ENCODE results near the gene ASIC4. TPM values are rescaled to one million over a fixed set of nuclear protein-coding genes. Genes with fewer than 3 reads are reported as not detected.

ASIC4 gene
- total and polyA plus RNA-seq, 2 of the 13 experiments (the other 11 are each of a cell fraction or from before 2014, with no cell fraction given) = 0.03 TPM; not detected in 1

DNA sequence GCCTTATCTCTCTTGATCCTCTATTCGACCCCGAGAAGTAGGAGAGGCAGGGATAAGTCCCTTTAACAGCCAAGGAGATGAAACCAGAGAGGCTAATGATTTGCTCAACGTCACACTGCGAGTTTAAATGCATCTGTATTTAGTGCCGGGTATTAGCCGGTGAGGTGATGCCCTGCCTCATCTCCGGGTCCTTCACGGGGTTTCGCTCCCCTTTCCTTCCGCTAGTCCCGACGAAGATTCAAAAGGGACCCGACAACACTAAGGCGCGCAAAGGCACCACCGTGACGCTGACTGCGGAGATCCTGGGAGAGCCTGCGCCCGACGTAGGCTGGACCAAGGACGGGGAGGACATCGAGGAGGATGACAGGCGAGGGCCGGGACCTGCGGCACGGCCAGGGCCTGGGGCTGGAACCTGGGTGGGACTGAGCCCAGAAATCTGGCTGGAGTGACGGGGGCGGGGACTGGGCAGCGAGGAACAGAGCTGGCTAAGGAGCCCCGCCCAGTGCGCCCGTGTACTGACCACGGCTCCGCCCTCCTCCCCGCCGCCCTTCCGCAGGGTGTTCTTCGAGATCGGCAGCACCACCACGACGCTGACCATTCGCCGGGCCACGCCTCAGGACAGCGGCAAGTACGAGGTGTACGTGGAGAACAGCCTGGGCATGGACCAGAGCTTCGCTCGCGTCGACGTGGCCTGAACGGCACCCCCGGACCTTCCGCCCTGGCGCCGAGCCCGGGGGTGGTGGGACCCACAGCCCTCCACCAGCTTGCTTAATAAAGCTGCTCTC, 16.6 kb upstream of the ASIC4 start (continued):
- TF ChIP-seq, protein P1, sequence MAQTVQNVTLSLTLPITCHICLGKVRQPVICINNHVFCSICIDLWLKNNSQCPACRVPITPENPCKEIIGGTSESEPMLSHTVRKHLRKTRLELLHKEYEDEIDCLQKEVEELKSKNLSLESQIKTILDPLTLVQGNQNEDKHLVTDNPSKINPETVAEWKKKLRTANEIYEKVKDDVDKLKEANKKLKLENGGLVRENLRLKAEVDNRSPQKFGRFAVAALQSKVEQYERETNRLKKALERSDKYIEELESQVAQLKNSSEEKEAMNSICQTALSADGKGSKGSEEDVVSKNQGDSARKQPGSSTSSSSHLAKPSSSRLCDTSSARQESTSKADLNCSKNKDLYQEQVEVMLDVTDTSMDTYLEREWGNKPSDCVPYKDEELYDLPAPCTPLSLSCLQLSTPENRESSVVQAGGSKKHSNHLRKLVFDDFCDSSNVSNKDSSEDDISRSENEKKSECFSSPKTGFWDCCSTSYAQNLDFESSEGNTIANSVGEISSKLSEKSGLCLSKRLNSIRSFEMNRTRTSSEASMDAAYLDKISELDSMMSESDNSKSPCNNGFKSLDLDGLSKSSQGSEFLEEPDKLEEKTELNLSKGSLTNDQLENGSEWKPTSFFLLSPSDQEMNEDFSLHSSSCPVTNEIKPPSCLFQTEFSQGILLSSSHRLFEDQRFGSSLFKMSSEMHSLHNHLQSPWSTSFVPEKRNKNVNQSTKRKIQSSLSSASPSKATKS (CRISPR knock-in tag; IDR thresholded peaks at IDR 0.05) = no peak
- TF ChIP-seq, protein P2, sequence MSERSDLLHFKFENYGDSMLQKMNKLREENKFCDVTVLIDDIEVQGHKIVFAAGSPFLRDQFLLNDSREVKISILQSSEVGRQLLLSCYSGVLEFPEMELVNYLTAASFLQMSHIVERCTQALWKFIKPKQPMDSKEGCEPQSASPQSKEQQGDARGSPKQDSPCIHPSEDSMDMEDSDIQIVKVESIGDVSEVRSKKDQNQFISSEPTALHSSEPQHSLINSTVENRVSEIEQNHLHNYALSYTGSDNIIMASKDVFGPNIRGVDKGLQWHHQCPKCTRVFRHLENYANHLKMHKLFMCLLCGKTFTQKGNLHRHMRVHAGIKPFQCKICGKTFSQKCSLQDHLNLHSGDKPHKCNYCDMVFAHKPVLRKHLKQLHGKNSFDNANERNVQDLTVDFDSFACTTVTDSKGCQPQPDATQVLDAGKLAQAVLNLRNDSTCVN (CRISPR knock-in tag; IDR thresholded peaks at IDR 0.05; ENCODE audit: borderline replicate concordance) = no peak
- TF ChIP-seq POGZ (CRISPR knock-in tag; IDR thresholded peaks at IDR 0.05) (no peak), ZNF24 (IDR thresholded peaks at IDR 0.05) (no peak), SAFB2 (CRISPR knock-in tag; IDR thresholded peaks at IDR 0.05; ENCODE audit: borderline replicate concordance, low read depth) (0 out of 2 replicates have a peak, but pooled peaks have one; percentile 78), ZNF230 (CRISPR knock-in tag; IDR thresholded peaks at IDR 0.05) (no peak), MAZ (IDR thresholded peaks at IDR 0.05; ENCODE audit: borderline replicate concordance, low read depth, low read length) (no peak; the same call in 1 of the 2 replicates), MAZ (CRISPR knock-in tag; IDR thresholded peaks at IDR 0.05; ENCODE audit: low read depth) (peak; percentile 84), GLI4 (CRISPR knock-in tag; IDR thresholded peaks at IDR 0.05; ENCODE audit: borderline replicate concordance) (peak; percentile 5; the same call in 1 of the 2 replicates), ZSCAN30 (CRISPR knock-in tag; IDR thresholded peaks at IDR 0.05) (no peak), NRL (CRISPR knock-in tag; IDR thresholded peaks at IDR 0.05; ENCODE audit: borderline replicate concordance) (peak; percentile 91)
- TF ChIP-seq, protein P3, sequence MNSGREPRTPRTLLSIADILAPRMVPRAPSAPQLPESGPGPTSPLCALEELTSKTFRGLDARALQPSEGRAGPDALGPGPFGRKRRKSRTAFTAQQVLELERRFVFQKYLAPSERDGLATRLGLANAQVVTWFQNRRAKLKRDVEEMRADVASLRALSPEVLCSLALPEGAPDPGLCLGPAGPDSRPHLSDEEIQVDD (CRISPR knock-in tag; IDR thresholded peaks at IDR 0.05; ENCODE audit: borderline replicate concordance) = peak; percentile 76; the same call in 1 of the 2 replicates
- TF ChIP-seq, protein P4, sequence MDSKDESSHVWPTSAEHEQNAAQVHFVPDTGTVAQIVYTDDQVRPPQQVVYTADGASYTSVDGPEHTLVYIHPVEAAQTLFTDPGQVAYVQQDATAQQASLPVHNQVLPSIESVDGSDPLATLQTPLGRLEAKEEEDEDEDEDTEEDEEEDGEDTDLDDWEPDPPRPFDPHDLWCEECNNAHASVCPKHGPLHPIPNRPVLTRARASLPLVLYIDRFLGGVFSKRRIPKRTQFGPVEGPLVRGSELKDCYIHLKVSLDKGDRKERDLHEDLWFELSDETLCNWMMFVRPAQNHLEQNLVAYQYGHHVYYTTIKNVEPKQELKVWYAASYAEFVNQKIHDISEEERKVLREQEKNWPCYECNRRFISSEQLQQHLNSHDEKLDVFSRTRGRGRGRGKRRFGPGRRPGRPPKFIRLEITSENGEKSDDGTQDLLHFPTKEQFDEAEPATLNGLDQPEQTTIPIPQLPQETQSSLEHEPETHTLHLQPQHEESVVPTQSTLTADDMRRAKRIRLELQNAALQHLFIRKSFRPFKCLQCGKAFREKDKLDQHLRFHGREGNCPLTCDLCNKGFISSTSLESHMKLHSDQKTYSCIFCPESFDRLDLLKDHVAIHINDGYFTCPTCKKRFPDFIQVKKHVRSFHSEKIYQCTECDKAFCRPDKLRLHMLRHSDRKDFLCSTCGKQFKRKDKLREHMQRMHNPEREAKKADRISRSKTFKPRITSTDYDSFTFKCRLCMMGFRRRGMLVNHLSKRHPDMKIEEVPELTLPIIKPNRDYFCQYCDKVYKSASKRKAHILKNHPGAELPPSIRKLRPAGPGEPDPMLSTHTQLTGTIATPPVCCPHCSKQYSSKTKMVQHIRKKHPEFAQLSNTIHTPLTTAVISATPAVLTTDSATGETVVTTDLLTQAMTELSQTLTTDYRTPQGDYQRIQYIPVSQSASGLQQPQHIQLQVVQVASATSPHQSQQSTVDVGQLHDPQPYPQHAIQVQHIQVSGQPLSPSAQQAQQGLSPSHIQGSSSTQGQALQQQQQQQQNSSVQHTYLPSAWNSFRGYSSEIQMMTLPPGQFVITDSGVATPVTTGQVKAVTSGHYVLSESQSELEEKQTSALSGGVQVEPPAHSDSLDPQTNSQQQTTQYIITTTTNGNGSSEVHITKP (CRISPR knock-in tag; IDR thresholded peaks at IDR 0.05; ENCODE audit: low read depth) = no peak
- TF ChIP-seq, protein P5, sequence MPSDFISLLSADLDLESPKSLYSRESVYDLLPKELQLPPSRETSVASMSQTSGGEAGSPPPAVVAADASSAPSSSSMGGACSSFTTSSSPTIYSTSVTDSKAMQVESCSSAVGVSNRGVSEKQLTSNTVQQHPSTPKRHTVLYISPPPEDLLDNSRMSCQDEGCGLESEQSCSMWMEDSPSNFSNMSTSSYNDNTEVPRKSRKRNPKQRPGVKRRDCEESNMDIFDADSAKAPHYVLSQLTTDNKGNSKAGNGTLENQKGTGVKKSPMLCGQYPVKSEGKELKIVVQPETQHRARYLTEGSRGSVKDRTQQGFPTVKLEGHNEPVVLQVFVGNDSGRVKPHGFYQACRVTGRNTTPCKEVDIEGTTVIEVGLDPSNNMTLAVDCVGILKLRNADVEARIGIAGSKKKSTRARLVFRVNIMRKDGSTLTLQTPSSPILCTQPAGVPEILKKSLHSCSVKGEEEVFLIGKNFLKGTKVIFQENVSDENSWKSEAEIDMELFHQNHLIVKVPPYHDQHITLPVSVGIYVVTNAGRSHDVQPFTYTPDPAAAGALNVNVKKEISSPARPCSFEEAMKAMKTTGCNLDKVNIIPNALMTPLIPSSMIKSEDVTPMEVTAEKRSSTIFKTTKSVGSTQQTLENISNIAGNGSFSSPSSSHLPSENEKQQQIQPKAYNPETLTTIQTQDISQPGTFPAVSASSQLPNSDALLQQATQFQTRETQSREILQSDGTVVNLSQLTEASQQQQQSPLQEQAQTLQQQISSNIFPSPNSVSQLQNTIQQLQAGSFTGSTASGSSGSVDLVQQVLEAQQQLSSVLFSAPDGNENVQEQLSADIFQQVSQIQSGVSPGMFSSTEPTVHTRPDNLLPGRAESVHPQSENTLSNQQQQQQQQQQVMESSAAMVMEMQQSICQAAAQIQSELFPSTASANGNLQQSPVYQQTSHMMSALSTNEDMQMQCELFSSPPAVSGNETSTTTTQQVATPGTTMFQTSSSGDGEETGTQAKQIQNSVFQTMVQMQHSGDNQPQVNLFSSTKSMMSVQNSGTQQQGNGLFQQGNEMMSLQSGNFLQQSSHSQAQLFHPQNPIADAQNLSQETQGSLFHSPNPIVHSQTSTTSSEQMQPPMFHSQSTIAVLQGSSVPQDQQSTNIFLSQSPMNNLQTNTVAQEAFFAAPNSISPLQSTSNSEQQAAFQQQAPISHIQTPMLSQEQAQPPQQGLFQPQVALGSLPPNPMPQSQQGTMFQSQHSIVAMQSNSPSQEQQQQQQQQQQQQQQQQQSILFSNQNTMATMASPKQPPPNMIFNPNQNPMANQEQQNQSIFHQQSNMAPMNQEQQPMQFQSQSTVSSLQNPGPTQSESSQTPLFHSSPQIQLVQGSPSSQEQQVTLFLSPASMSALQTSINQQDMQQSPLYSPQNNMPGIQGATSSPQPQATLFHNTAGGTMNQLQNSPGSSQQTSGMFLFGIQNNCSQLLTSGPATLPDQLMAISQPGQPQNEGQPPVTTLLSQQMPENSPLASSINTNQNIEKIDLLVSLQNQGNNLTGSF (CRISPR knock-in tag; IDR thresholded peaks at IDR 0.05) = no peak

Data from HepG2 (cell line).